ENCODE data around the gene HACL1. TPM values are rescaled to one million over a fixed set of nuclear protein-coding genes. Genes with fewer than 3 reads are reported as not detected.

The HACL1 gene
- total RNA-seq, 4 donors from 2014 or later, result 18.5 to 93.0 (median 25.7) TPM

GRCh38 chr3:15522016-15522415 is 79.4 kb downstream of the HACL1 start:
- Histone ChIP-seq H3K4me1 (no peaks in the 10 kb centered on the region), H3K36me3 (no peaks in the 10 kb centered on the region), H3K27me3 (no peaks in the 10 kb centered on the region), H3K9me3 (no peaks in the 10 kb centered on the region), H3K27ac (no peak overlapping the region), H3K4me3 (no peak overlapping the region)
- DNase-seq, result no peak
- intact Hi-C loops (cut with DNase I; ENCODE audit: low total_unique reads), result no loop called here
- TF ChIP-seq, protein P1, sequence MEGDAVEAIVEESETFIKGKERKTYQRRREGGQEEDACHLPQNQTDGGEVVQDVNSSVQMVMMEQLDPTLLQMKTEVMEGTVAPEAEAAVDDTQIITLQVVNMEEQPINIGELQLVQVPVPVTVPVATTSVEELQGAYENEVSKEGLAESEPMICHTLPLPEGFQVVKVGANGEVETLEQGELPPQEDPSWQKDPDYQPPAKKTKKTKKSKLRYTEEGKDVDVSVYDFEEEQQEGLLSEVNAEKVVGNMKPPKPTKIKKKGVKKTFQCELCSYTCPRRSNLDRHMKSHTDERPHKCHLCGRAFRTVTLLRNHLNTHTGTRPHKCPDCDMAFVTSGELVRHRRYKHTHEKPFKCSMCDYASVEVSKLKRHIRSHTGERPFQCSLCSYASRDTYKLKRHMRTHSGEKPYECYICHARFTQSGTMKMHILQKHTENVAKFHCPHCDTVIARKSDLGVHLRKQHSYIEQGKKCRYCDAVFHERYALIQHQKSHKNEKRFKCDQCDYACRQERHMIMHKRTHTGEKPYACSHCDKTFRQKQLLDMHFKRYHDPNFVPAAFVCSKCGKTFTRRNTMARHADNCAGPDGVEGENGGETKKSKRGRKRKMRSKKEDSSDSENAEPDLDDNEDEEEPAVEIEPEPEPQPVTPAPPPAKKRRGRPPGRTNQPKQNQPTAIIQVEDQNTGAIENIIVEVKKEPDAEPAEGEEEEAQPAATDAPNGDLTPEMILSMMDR (IDR thresholded peaks at IDR 0.05), result no peak
- no peak for TF ChIP-seq POLR2A (IDR thresholded peaks at IDR 0.05)

GRCh38 chr3:15521573-15521965 is 79.8 kb downstream of the HACL1 start, which contains the start of gene COLQ:
COLQ (minus strand) TSS chr3:15521706; CDS start chr3:15521625, 81 bp downstream.
- intact Hi-C loops (cut with DNase I; ENCODE audit: low total_unique reads), result no loop called here
- DNase-seq, result no peak
- Histone ChIP-seq H3K36me3 (no peaks in the 10 kb centered on the region), H3K4me1 (no peaks in the 10 kb centered on the region), H3K27me3 (no peaks in the 10 kb centered on the region), H3K9me3 (no peaks in the 10 kb centered on the region), H3K4me3 (no peak within 1 kb of the TSS), H3K27ac (no peak within 1 kb of the TSS)
- TF ChIP-seq, protein P1 (IDR thresholded peaks at IDR 0.05), result no peak
- no peak for TF ChIP-seq POLR2A (IDR thresholded peaks at IDR 0.05)

- intact Hi-C loops (cut with DNase I; ENCODE audit: low total_unique reads), result no loop called here
- Histone ChIP-seq H3K9me3 (no peaks in the 10 kb centered on the region), H3K27ac (no peak overlapping the region), H3K4me3 (no peak overlapping the region), H3K27me3 (no peaks in the 10 kb centered on the region), H3K36me3 (no peaks in the 10 kb centered on the region), H3K4me1 (no peaks in the 10 kb centered on the region)
- DNase-seq, result no peak
- TF ChIP-seq, protein P1 (IDR thresholded peaks at IDR 0.05), result no peak
- no peak for TF ChIP-seq POLR2A (IDR thresholded peaks at IDR 0.05)
Measured at GRCh38 chr3:15520804-15521572, 80.4 kb downstream of the HACL1 start.

- TF ChIP-seq, protein P1 (IDR thresholded peaks at IDR 0.05), result no peak
- no peak for TF ChIP-seq POLR2A (IDR thresholded peaks at IDR 0.05)
- no peak for DNase-seq
- Histone ChIP-seq H3K36me3 (no peaks in the 10 kb centered on the region), H3K27ac (no peak overlapping the region), H3K27me3 (no peaks in the 10 kb centered on the region), H3K4me3 (no peak overlapping the region), H3K9me3 (no peaks in the 10 kb centered on the region), H3K4me1 (no peaks in the 10 kb centered on the region)
- intact Hi-C loops (cut with DNase I; ENCODE audit: low total_unique reads), result no loop called here
Measured at GRCh38 chr3:15520185-15520584, 81.2 kb downstream of the HACL1 start.

DNA sequence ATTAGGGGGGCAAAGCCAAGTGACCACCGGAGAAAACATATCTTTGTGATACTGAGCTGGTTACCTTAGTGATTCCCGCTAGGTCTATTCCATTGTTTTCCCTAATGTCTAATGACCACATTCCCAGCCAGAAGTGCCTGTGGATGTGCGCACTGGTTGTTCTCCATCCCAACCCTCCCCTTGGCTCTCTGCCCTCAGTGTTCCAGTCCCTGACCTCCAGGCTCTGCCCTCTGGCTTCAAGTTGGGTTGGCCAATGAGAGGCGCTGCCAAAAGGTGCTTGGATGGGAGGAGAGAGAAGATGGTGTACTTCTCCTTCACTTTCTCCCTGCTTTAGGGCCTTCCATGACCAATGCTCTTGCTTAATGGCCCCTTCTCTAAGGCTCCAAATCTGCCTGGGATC is 82.3 kb downstream of the HACL1 start:
- no peak overlapping the region for H3K27ac ChIP-seq
- no peaks in the 10 kb centered on the region for H3K4me1 ChIP-seq
- H3K4me3 ChIP-seq, result no peak overlapping the region
- no peak for TF ChIP-seq POLR2A (IDR thresholded peaks at IDR 0.05)
- TF ChIP-seq, protein P1 (IDR thresholded peaks at IDR 0.05), result no peak
- no peak for DNase-seq
- intact Hi-C loops (cut with DNase I; ENCODE audit: low total_unique reads), result no loop called here
- no peaks in the 10 kb centered on the region for H3K27me3 ChIP-seq
- H3K36me3 ChIP-seq, result no peaks in the 10 kb centered on the region
- no peaks in the 10 kb centered on the region for H3K9me3 ChIP-seq

Measured in uterus (tissue), 4 donors.